MCF 10A (cell line): ENCODE results near the gene RAB37. TPM values are rescaled to one million over a fixed set of nuclear protein-coding genes. Genes with fewer than 3 reads are reported as not detected.

ENCODE experiments used
- Bru-seq: library from RNA; stranded (reverse); fragments of 400-500 nt; gene quantifications from one replicate; lab custom pipeline; 2021; lab: Mats Ljungman, UMichigan
- BruChase-seq, 2 experiments: library from RNA; stranded (reverse); fragments of 400-500 nt; gene quantifications; one replicate each; lab custom pipeline; 2021; lab: Mats Ljungman, UMichigan
- BruUV-seq: library from RNA; stranded (reverse); fragments of 400-500 nt; replicated peaks from 2 replicates; lab custom pipeline; 2021; lab: Mats Ljungman, UMichigan
- CTCF ChIA-PET: fragments of 300-600 bp; sonication (Branson Sonifier 250); formaldehyde crosslinking; extraction: SDS; loops from one replicate; lab custom pipeline; 2021; ENCODE audit warnings: antibody characterized with exemption, inconsistent platforms; lab: Yijun Ruan, JAX
- POLR2A ChIA-PET: fragments of 300-600, 350-650 bp; sonication (Branson Sonifier 250); formaldehyde crosslinking; extraction: SDS; loops from one replicate; lab custom pipeline; 2020; ENCODE audit warnings: antibody characterized with exemption, inconsistent platforms; lab: Yijun Ruan, JAX
- DNase-seq: peaks from one replicate; pipeline ENCODE4 v3.0.0-alpha.2; 2018; ENCODE audit not compliant: unreplicated experiment
- H3K27ac Mint-ChIP-seq: one replicate; pipeline ENCODE4 v1.8.0; 2022; ENCODE audit warnings: mild to moderate bottlenecking, low read depth, mixed read lengths; ENCODE audit not compliant: unreplicated experiment
- H3K27me3 Mint-ChIP-seq: one replicate; pipeline ENCODE4 v1.8.0; 2022; ENCODE audit warnings: mixed read lengths; ENCODE audit not compliant: insufficient read depth, unreplicated experiment
- H3K36me3 Mint-ChIP-seq: one replicate; pipeline ENCODE4 v1.8.0; 2022; ENCODE audit warnings: mild to moderate bottlenecking, moderate library complexity, mixed read lengths; ENCODE audit not compliant: insufficient read depth, unreplicated experiment
- H3K4me1 Mint-ChIP-seq: one replicate; pipeline ENCODE4 v1.8.0; 2022; ENCODE audit warnings: mixed read lengths; ENCODE audit not compliant: insufficient read depth, unreplicated experiment
- H3K4me3 Mint-ChIP-seq: one replicate; pipeline ENCODE4 v1.8.0; 2022; ENCODE audit warnings: mild to moderate bottlenecking, moderate library complexity, mixed read lengths; ENCODE audit not compliant: unreplicated experiment
- H3K9me3 Mint-ChIP-seq: one replicate; pipeline ENCODE4 v1.8.0; 2022; ENCODE audit warnings: mixed read lengths; ENCODE audit not compliant: unreplicated experiment
- CTCF ChIP-seq: fragments of 200-600 bp; IDR thresholded peaks from one replicate; pipeline ENCODE4 v1.8.0; 2022; ENCODE audit warnings: antibody characterized with exemption, mild to moderate bottlenecking; ENCODE audit not compliant: unreplicated experiment
- intact Hi-C: fragments of 100-400 bp; cut with micrococcal nuclease; formaldehyde crosslinking; loops from 2 replicates; pipeline ENCODE4 v1.14.1; 2022
- long read RNA-seq: library from polyadenylated mRNA; stranded (forward); transcript quantifications from one replicate; pipeline ENCODE4 v2.0.0, GENCODE V29; 2022
- total RNA-seq: library from RNA; stranded (reverse); gene quantifications from 2 replicates; pipeline ENCODE4 v1.2.3, GENCODE V29; 2022

RAB37 gene
- total RNA-seq (not detected in 2 replicates), Bru-seq, nascent RNA (not detected), BruChase-seq, experiment 1, labeled RNA remaining after a 6-hour chase (not detected), BruChase-seq, experiment 2, labeled RNA remaining after a 2-hour chase (not detected)
- long read RNA-seq: 0 reads

GRCh38 chr17:74736513-74737298, at the start of gene RAB37:
Gene RAB37, plus strand, starts transcription at chr17:74737256. Its CDS starts 17 bp downstream, at chr17:74737273.
- no peak within 1 kb of the TSS for H3K4me3 Mint-ChIP-seq
- ChIA-PET CTCF (interaction anchor here (0.6 to 1.2 kb wide), 3 partner anchors 9 to 86 kb away, joined by 3 to 6 read pairs (median 4); no protein-coding TSS in a partner anchor), POLR2A (no interaction called here)
- H3K4me1 Mint-ChIP-seq: no peaks in the 10 kb centered on the region
- H3K27ac Mint-ChIP-seq: no peak within 1 kb of the TSS
- no peaks in the 10 kb centered on the region for H3K36me3 Mint-ChIP-seq
- intact Hi-C loops: loop anchor here (1.0 kb wide), 1 partner anchor 79 kb away; no protein-coding TSS in a partner anchor
- BruUV-seq: no TSS peak
- no peaks in the 10 kb centered on the region for H3K9me3 Mint-ChIP-seq
- no peak for TF ChIP-seq CTCF
- DNase-seq: no peak
- peaks cover 24% of the 10 kb centered on the region for H3K27me3 Mint-ChIP-seq

- H3K27me3 Mint-ChIP-seq: peaks cover 56% of the 10 kb centered on the region
Observed at GRCh38 chr17:74687886-74688285, 49.2 kb upstream of the RAB37 start.

GRCh38 chr17:74690409-74690825, 46.6 kb upstream of the RAB37 start:
- no peak for TF ChIP-seq CTCF
- DNase-seq: no peak
- H3K4me1 Mint-ChIP-seq: no peaks in the 10 kb centered on the region
- H3K4me3 Mint-ChIP-seq: no peak overlapping the region
- H3K36me3 Mint-ChIP-seq: no peaks in the 10 kb centered on the region
- H3K27ac Mint-ChIP-seq: no peak overlapping the region
- BruUV-seq: no TSS peak
- ChIA-PET CTCF (interaction anchor here (0.6 kb wide), 1 partner anchor 10 kb away, joined by 3 read pairs; no protein-coding TSS in a partner anchor), POLR2A (no interaction called here)
- H3K9me3 Mint-ChIP-seq: no peaks in the 10 kb centered on the region
- intact Hi-C loops: no loop called here
- peaks cover 57% of the 10 kb centered on the region for H3K27me3 Mint-ChIP-seq

More at GRCh38 chr17:74687886-74688285, 49.2 kb upstream of the RAB37 start:
- Mint-ChIP-seq H3K36me3 (no peaks in the 10 kb centered on the region), H3K27ac (no peak overlapping the region), H3K4me3 (no peak overlapping the region), H3K4me1 (no peaks in the 10 kb centered on the region), H3K9me3 (no peaks in the 10 kb centered on the region)
- POLR2A ChIA-PET: no interaction called here
- intact Hi-C loops: no loop called here
- no peak for DNase-seq
- no TSS peak for BruUV-seq
- CTCF ChIA-PET: interaction anchor here (0.5 to 0.6 kb wide), 3 partner anchors 14 to 57 kb away, joined by 3 to 4 read pairs (median 3); no protein-coding TSS in a partner anchor
- no peak for TF ChIP-seq CTCF

- H3K9me3 Mint-ChIP-seq: no peaks in the 10 kb centered on the region
- no peak for DNase-seq
- POLR2A ChIA-PET: no interaction called here
- H3K36me3 Mint-ChIP-seq: no peaks in the 10 kb centered on the region
- intact Hi-C loops: no loop called here
- no peak overlapping the region for H3K27ac Mint-ChIP-seq
- CTCF ChIA-PET: no interaction called here
- no peaks in the 10 kb centered on the region for H3K4me1 Mint-ChIP-seq
- no TSS peak for BruUV-seq
- no peak for TF ChIP-seq CTCF
- H3K27me3 Mint-ChIP-seq: peaks cover 57% of the 10 kb centered on the region
- H3K4me3 Mint-ChIP-seq: no peak overlapping the region
Observed at GRCh38 chr17:74691151-74691550, 45.9 kb upstream of the RAB37 start.
